Measurements from ENCODE around the gene SLC7A1.

DNA sequence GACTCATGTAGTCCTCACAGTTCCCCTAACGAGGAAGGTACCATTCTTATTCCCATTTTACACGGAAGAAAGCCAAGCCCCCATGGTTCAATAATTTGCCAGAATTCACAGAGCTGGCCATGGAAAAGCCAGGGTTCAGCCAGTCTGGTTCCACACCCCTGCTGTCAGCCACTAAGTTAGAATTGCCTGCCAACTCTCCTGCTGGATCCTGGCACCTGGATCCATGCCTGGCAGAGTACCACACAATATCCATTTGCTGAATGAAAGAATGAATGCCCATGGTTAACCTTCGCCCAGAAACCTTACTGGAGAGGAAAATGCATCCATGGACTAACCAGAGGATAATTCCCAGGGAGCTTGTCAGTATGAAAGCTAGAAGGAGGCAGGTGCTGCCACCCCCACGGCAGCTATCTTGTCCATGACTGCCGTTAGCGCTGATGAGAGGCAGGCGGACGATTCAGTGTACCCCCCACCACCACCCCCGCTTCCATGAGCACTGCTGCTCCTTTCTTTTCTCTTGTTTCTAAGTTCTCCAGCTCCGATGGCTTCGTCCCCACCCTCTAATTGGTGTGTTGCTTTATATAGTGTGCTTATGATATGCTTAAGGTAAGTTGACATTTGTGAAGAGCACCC is 114.5 kb downstream of the SLC7A1 start:
- TF ChIP-seq CTCF (conservative IDR thresholded peaks at IDR 0.05; ENCODE audit: low read length) (no peak), EZH2phosphoT487 (IDR thresholded peaks at IDR 0.05; ENCODE audit: borderline replicate concordance, low read depth, low read length) (no peak)
